ENCODE measurements around the gene CHCHD6.

DNA sequence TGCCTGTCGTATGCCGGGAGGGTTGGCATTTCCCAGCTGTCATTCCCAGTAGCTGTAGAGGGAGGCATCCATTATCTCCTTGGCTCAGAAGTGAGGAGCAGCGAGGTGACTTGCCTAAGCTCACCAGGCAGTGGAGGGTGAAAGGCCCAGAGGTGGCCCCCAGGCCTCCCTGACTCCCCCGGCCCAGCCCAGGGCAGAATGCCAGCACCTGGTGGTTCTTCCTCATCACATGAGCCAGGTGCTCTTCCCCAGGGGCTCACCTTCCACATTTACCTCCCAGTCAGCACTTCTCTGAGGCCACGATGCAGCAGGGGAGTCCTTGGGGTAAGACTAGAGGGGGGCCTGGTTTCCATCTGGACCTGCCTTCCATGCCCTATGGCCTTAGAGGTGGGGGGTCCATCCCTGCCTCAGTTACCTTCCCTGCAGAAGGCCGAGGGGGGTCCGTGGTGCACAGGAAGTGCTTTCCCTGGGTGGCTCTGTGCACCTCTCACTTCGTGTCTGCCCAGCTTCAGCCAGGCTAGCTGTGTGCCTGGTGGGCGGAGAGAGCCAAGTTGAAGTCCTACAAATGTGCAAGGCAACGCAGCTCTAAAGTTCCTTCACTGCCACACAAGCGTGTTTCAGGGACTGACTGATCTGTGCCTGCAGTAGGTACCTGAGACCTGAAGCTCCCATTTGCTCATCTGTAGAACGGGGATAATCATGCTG lies 208.6 kb downstream of the CHCHD6 start:
- no peak for TF ChIP-seq TAF1 (IDR thresholded peaks at IDR 0.05; ENCODE audit: borderline replicate concordance, low read depth, low read length)
- TF ChIP-seq POLR2A (IDR thresholded peaks at IDR 0.05; ENCODE audit: low read depth, low read length): no peak
- TF ChIP-seq POLR2AphosphoS5 (IDR thresholded peaks at IDR 0.05; ENCODE audit: low read depth, low read length): no peak

Measured in GM12892 (cell line).